SK-N-MC (cell line): Measurements from ENCODE around the gene LTBP1.

Experiments used
- DNase-seq: peaks from one replicate; pipeline ENCODE4 v3.0.0-alpha.2; 2011; ENCODE audit warnings: low read depth, low spot score
- H3K27ac ChIP-seq: fragments of 200-600 bp; sonication (generic); 2 replicates; pipeline ENCODE4 v1.5.1; 2016; ENCODE audit warnings: mixed run types
- H3K36me3 ChIP-seq: fragments of 200-600 bp; sonication (generic); 2 replicates; pipeline ENCODE4 v1.6.1; 2017; ENCODE audit warnings: antibody characterized with exemption, low read length, mixed read lengths; ENCODE audit not compliant: insufficient read depth
- H3K4me3 ChIP-seq: fragments of 200-600 bp; sonication (generic); 2 replicates; pipeline ENCODE4 v1.5.1; 2016
- H3K9ac ChIP-seq: fragments of 200-600 bp; sonication (generic); 2 replicates; pipeline ENCODE4 v1.8.0; 2017; ENCODE audit warnings: mixed run types, mixed read lengths; ENCODE audit not compliant: insufficient read length
- H3K9me3 ChIP-seq: fragments of 200-600 bp; sonication (generic); 2 replicates; pipeline ENCODE4 v1.6.1; 2017; ENCODE audit warnings: low read depth, mild to moderate bottlenecking, antibody characterized with exemption, low read length, moderate library complexity, mixed read lengths
- EZH2 ChIP-seq: fragments of 200-600 bp; sonication (generic); IDR thresholded peaks from one replicate; pipeline ENCODE4 v1.6.1; 2017; ENCODE audit warnings: antibody characterized with exemption
- FOXP2 ChIP-seq: optimal IDR thresholded peaks from 2 replicates; pipeline ENCODE3; 2011; ENCODE audit warnings: mild to moderate bottlenecking, moderate library complexity; ENCODE audit not compliant: insufficient read depth; ENCODE audit errors: extremely low read length, control extremely low read depth
- POLR2AphosphoS5 ChIP-seq: IDR thresholded peaks from 2 replicates; pipeline ENCODE4 v1.6.1; 2012; ENCODE audit warnings: mild to moderate bottlenecking, low read depth, low read length, borderline replicate concordance

Gene LTBP1

DNA sequence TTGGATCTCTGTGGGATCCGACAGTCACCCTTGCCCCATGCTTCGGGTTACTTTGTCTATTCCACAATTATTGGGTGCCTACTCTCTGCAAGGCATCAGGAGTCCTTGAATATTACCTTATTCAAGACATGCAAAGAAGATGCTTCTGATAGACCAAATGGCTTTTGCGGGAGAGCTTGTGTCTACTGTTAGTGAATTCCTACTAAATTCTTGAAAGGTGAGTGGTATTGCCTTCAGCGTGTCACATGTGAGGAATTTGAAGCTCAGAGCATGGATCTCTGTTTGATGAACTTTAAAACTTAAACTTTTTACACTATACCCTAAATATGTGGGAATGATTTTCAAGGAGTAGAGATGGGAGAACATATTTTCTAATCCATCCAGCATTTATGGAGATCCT is 184.4 kb downstream of the LTBP1 start:
- Histone ChIP-seq H3K27ac (no peak overlapping the region), H3K9ac (no peak overlapping the region), H3K4me3 (no peak overlapping the region), H3K36me3 (no peaks in the 10 kb centered on the region), H3K9me3 (no peaks in the 10 kb centered on the region)
- no peak for DNase-seq
- TF ChIP-seq EZH2, result no peak
- no peak for TF ChIP-seq POLR2AphosphoS5

DNA sequence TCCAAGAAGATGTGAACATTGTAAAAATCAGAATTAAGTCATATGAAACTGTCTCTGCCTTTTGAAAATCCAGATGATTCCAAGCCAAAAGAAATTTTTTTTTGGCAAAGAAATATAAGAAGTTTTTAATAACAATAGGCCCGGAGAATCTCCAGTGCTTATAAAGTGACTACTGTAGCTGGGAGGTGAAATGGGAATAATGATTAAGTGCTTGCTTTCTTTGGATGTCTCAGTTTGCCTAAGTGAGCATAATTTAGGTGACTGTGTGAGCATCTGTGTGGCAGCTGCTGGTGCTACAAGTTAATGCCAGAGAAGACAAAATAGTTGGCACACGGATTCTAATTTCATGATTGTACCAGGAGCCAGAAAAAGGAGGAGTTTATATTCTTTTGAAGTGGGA is 185.0 kb downstream of the LTBP1 start:
- no peak for TF ChIP-seq EZH2
- TF ChIP-seq FOXP2, result no peak
- no peak for TF ChIP-seq POLR2AphosphoS5
- H3K27ac ChIP-seq, result no peak overlapping the region
- H3K4me3 ChIP-seq, result no peak overlapping the region
- DNase-seq, result no peak
- no peak overlapping the region for H3K9ac ChIP-seq
- H3K9me3 ChIP-seq, result no peaks in the 10 kb centered on the region
- no peaks in the 10 kb centered on the region for H3K36me3 ChIP-seq

DNA sequence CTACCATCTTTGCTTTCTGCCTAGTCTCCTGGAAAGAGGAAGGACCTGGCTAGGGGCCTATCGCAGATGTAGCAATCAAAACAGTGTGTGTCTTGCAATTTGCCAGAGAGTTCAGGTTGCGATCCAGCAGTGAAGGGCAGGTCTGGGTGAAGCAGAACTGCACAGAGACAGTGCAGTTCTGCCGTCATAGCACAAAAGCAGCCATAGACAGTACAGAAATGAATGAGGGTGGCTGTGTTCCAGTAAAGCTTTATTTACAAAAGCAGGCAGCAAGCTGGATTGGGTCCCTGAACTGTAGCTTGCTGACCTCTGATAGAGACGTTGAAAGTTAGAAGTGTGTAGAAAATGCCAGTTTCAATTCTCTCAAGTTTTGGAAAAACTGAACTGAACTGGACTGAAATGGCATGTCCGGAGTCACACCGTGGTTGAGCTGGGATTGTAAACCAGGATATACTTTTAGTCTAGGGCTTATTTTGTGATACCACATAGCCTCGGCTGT is 186.8 kb downstream of the LTBP1 start:
- Histone ChIP-seq H3K9ac (no peak overlapping the region), H3K4me3 (peak overlapping the region; percentile 73), H3K36me3 (no peaks in the 10 kb centered on the region), H3K9me3 (no peaks in the 10 kb centered on the region), H3K27ac (0 out of 2 replicates have a peak overlapping the region, but pooled peaks have one; percentile 9)
- no peak for DNase-seq
- TF ChIP-seq FOXP2 (no peak), POLR2AphosphoS5 (no peak)

DNA sequence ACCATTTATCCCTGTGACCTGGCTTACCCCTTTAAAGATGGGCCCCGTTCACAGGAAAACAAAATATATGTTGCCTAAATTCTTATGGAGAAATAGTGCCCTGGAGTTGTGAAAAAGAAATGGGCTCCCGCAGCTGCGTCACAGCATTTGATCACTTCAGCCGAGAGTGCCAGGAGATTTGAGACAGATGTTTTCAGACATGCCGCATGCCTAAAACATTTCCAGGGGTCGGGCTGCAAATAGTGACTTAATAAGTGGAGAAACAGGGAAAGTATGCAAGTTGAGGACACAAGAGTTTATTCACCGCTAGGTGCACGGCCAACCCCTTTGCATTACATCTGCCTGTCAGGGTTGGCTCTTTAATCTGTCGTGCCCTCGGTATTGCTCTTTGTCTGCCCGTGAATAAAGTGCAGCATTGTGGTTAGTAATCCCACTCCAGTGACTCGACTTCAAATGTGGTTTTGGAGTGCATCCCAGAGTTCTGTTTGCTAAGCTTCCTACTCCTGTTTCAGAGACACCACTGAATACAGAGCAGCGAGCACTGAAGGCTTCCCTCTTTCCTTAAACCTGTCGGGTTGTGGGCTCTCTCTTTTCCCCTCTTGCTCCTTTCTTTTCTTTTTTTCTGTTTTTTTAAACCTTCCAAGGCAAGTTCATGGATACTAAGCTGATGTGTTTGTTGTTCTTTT is 187.5 kb downstream of the LTBP1 start:
- TF ChIP-seq POLR2AphosphoS5 (no peak; the same call in 1 of the 2 replicates), FOXP2 (peak; percentile 51), EZH2 (no peak)
- Histone ChIP-seq H3K4me3 (peak overlapping the region; percentile 73), H3K9ac (no peak overlapping the region), H3K27ac (0 out of 2 replicates have a peak overlapping the region, but pooled peaks have one; percentile 9), H3K9me3 (no peaks in the 10 kb centered on the region), H3K36me3 (no peaks in the 10 kb centered on the region)
- DNase-seq, result peak; percentile 77

DNA sequence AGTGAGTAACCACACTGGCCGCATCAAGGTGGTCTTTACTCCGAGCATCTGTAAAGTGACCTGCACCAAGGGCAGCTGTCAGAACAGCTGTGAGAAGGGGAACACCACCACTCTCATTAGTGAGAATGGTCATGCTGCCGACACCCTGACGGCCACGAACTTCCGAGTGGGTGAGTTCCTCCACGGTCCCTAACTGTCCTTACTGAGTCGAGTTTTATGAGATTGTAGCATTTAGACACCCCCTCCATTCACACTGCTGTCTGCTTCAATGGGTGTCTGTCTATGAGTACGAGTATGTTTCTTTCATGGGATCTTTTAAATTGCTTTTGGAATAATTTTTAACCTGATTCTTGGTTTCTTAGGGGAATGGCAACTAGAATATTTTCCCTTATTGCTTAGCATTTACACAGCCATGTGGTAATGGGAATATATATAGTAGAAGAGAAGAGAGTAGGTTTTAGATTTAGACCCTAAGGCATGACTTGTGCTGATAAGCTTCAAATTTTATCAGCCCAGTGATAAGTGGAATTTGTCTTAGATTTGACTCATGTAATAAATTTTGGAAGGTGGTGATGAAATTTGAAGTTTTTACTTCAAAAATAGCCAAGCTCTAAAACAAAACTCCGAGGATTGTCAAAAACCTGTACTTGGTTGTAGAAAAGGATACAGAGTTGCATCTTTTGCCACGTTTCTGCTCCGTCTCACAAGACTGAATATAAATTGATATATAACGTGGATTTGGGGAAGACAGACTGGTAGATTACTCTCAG is 188.2 kb downstream of the LTBP1 start:
- Histone ChIP-seq H3K27ac (no peak overlapping the region), H3K4me3 (peak overlapping the region; percentile 73), H3K36me3 (no peaks in the 10 kb centered on the region), H3K9me3 (no peaks in the 10 kb centered on the region), H3K9ac (no peak overlapping the region)
- DNase-seq, result no peak
- no peak for TF ChIP-seq EZH2
- no peak for TF ChIP-seq FOXP2
- no peak for TF ChIP-seq POLR2AphosphoS5

DNA sequence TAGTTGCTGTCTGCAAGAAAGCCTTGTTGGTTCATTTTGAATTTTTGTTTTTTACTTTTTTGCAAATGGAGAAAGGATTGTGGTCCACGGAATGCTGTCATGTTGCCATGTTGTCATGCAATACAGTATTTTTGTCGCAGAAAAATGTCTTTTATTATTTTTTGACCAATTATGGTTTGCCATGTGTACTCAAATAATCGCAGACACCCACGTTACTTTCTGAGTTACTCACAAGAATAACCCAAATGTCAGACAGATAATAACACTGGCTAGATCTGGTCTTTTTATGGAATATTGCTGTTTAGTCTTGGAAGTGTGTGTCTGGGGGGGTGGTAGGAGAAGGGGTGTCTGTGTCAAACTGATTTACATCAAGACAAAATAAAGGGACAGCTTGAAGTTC is 188.9 kb downstream of the LTBP1 start:
- Histone ChIP-seq H3K9ac (no peak overlapping the region), H3K9me3 (no peaks in the 10 kb centered on the region), H3K36me3 (no peaks in the 10 kb centered on the region), H3K27ac (no peak overlapping the region), H3K4me3 (no peak overlapping the region)
- TF ChIP-seq FOXP2 (no peak), EZH2 (no peak), POLR2AphosphoS5 (no peak)
- no peak for DNase-seq

DNA sequence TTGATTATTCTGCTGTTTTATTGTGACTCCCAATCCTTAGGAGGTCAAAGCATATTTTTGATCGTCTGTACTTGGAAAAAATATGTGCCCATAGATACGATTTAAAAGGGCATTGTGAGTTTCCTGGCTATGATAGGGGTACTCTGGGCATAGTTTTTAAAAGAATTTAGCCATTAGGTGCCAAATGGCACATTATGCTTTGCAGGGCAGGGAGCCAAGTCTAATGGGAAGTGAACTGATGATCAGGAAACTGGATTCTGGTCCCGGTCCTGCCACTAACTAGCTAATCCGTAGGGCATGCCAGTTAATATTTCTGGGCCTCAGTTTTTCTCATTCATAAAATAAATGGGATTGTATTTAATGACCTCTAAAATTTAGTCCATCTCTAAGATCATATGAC is 189.3 kb downstream of the LTBP1 start:
- H3K27ac ChIP-seq, result no peak overlapping the region
- no peak overlapping the region for H3K4me3 ChIP-seq
- TF ChIP-seq FOXP2 (no peak), EZH2 (no peak), POLR2AphosphoS5 (no peak)
- no peak overlapping the region for H3K9ac ChIP-seq
- H3K9me3 ChIP-seq, result no peaks in the 10 kb centered on the region
- no peak for DNase-seq
- H3K36me3 ChIP-seq, result no peaks in the 10 kb centered on the region

DNA sequence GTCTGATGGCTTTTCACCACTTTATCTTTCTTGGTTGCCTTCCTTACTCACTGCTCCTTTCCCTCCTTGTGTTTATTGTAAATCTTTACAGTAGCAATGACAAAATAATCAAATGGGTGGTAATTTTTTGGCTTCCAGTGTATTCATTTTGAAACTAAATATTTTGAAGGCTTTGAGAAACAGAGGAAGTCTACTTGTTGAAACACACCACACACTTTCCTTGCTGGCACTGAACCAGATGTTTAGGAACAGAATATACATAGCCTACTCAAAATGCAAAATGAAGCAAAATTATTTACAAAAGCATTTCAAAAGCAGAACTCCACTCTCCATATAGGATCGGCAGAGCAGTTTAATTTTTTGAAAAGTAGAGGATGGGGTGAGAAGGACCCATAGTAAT is 189.8 kb downstream of the LTBP1 start:
- TF ChIP-seq EZH2 (no peak), FOXP2 (no peak)
- H3K9me3 ChIP-seq, result no peaks in the 10 kb centered on the region
- H3K27ac ChIP-seq, result no peak overlapping the region
- peak; percentile 30 for DNase-seq
- H3K9ac ChIP-seq, result no peak overlapping the region
- no peaks in the 10 kb centered on the region for H3K36me3 ChIP-seq
- H3K4me3 ChIP-seq, result no peak overlapping the region
